ENCODE measurements around the gene KNTC1. TPM values are rescaled to one million over a fixed set of nuclear protein-coding genes. Genes with fewer than 3 reads are reported as not detected.
"Not testable (repeated sequence)": the region's sequence is repeated elsewhere in the genome, so short reads cannot be mapped to it uniquely, and the experiment has no call there.

The KNTC1 gene
- total RNA-seq, 1 donor from 2014 or later: 11.3 TPM

GRCh38 chr12:122505419-122506051, 21.5 kb upstream of the KNTC1 start:
- no peak for DNase-seq (ENCODE audit: low spot score)
- no peak for ATAC-seq
- intact Hi-C loops (cut with DNase I): no loop called here

GRCh38 chr12:122506393-122506938, 20.6 kb upstream of the KNTC1 start:
- ATAC-seq: no peak
- intact Hi-C loops (cut with DNase I): no loop called here
- DNase-seq (ENCODE audit: low spot score): no peak

GRCh38 chr12:122508163-122508562, 18.9 kb upstream of the KNTC1 start:
- DNase-seq (ENCODE audit: low spot score) (no peak), ATAC-seq (no peak)
- intact Hi-C loops (cut with DNase I): no loop called here

- intact Hi-C loops (cut with DNase I); ATAC-seq: not testable (repeated sequence)
Observed at GRCh38 chr12:122513028-122513427, 14.0 kb upstream of the KNTC1 start.

GRCh38 chr12:122513660-122514059, 13.4 kb upstream of the KNTC1 start:
- ATAC-seq (no peak), DNase-seq (ENCODE audit: low spot score) (no peak)
- intact Hi-C loops (cut with DNase I): no loop called here

More at GRCh38 chr12:122513028-122513427, 14.0 kb upstream of the KNTC1 start:
- not testable (repeated sequence) for DNase-seq (ENCODE audit: low spot score)

DNA sequence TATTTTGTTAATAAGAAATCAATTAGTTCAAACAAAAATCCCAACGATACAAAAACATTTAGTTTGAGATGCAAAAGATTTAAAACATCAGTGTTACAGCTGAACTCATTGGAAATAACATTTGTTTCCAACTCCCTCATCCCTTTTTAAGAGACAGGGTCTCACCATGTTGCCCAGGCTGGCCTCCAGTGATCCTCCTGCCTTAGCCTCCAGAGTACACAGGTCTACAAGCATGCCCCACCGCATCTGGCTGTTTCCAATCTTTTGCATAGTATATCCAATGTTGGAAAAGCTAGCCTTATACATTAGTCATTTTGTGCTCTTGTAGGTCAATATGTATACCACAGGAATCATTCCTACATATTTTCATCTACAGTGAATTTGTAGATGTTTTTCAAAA, 11.8 kb upstream of the KNTC1 start:
- DNase-seq (ENCODE audit: low spot score) (no peak), ATAC-seq (no peak)
- intact Hi-C loops (cut with DNase I): no loop called here

- no peak for DNase-seq (ENCODE audit: low spot score)
- intact Hi-C loops (cut with DNase I): no loop called here
- ATAC-seq: no peak
Observed at GRCh38 chr12:122516544-122517361, 10.3 kb upstream of the KNTC1 start.

DNA sequence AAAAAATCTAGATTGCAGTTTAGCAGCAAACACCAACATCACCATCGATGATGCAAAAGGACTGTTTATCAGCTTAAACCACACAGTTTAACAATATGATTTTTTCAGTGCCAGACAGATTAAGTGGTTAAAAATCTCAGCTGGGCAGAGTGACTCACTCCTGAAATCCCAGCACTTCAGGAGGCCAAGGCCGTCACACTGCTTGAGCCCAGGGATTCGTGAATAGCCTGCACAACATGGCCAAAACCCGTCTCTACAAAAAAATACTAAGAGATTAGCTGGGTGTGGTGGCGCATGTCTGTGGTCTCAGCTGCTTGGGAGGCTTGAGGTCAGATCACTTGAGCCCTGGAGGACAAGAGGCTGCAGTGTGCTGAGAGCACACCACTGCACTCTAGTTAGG, 9.2 kb upstream of the KNTC1 start:
- no peak for ATAC-seq
- intact Hi-C loops (cut with DNase I): no loop called here
- no peak for DNase-seq (ENCODE audit: low spot score)

DNA sequence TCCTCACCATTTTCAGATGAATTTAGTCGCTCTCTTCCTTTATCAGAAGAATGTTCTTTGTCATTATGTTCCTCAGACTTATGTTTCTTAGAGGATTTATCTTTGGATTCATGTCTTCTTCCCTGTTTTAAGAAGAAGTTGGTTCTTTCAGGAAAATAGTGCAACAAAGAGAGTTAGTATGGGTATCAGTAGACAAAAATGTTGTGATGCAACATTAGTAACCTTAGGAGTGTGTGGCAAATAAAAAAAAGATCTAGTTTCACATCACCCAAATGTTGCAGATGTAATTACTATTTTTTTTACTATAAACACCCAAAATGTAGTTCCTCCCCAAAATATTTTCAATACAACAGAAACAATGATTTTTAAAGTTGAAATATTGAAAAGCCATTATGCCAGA, 8.1 kb upstream of the KNTC1 start:
- no peak for DNase-seq (ENCODE audit: low spot score)
- intact Hi-C loops (cut with DNase I): no loop called here
- no peak for ATAC-seq

GRCh38 chr12:122519418-122519817, 7.6 kb upstream of the KNTC1 start:
- intact Hi-C loops (cut with DNase I): no loop called here
- ATAC-seq (no peak), DNase-seq (ENCODE audit: low spot score) (no peak)

DNA sequence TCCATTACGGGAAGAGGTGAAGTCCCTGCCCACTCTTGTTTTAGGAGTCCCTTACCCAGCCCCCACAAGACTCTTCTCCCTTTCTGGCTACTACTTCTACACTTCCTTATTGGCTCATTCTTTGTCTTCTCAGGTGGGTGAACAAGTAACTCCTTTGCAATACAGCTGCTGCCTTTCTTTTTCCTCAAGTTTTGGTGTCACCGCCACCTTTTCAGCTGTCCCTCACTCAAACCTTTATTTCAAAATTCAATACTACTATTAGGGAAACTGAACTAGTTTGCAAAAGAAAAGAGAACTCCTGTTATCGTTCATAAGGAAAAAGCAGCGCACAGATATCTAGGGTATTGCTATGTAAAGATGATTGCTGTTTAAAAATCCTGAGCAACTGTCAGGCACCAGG, 6.4 kb upstream of the KNTC1 start:
- DNase-seq (ENCODE audit: low spot score): no peak
- intact Hi-C loops (cut with DNase I): no loop called here

DNA sequence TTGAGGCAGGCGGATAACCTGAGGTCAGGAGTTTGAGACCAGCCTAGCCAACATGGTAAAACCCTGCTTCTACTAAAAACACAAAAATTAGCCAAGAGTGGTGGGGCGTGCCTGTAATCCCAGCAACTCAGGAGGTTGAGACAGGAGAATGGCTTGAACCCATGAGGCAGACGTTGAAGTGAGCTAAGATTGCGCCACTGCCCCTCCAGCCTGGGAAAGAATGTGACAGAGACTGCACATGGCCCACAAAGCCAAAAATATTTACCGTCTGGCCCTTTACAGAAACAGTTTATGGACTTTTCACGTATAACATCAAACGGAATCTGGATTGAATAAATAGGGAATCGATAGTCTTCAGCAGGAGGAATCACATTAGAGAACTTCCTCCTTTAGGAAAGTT, 3.8 kb upstream of the KNTC1 start:
- no peak for DNase-seq (ENCODE audit: low spot score)
- intact Hi-C loops (cut with DNase I): no loop called here
- no peak for ATAC-seq

More for the DNA sequence above, 6.4 kb upstream of the KNTC1 start:
- no peak for ATAC-seq

GRCh38 chr12:122523846-122524718, 3.0 kb upstream of the KNTC1 start:
- ATAC-seq (no peak), DNase-seq (ENCODE audit: low spot score) (no peak)
- intact Hi-C loops (cut with DNase I): no loop called here

- intact Hi-C loops (cut with DNase I): no loop called here
- ATAC-seq (no peak), DNase-seq (ENCODE audit: low spot score) (no peak)
Observed at GRCh38 chr12:122527478-122527944, 462 bp downstream of the KNTC1 start.

GRCh38 chr12:122528582-122528981, 1.5 kb downstream of the KNTC1 start:
- ATAC-seq (no peak), DNase-seq (ENCODE audit: low spot score) (no peak)
- intact Hi-C loops (cut with DNase I): no loop called here

DNA sequence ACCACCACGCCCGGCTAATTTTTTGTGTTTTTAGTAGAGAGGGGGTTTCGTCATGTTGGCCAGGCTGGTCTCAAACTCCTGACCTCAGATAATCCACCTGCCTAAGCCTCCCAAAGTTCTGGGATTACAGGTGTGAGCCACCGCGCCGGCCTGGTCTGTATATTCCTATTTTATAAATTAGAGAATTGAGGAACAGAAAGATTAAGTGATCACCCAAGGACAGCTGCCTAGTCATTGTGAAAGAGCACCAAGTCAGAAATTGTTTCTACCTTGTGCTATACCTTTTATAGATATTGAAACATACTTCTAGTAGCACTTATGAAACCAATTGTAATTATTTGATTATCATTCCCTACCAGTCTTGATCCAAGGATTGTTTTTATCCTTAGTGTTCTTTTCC, 1.9 kb downstream of the KNTC1 start:
- DNase-seq (ENCODE audit: low spot score) (no peak), ATAC-seq (no peak)
- intact Hi-C loops (cut with DNase I): no loop called here

DNA sequence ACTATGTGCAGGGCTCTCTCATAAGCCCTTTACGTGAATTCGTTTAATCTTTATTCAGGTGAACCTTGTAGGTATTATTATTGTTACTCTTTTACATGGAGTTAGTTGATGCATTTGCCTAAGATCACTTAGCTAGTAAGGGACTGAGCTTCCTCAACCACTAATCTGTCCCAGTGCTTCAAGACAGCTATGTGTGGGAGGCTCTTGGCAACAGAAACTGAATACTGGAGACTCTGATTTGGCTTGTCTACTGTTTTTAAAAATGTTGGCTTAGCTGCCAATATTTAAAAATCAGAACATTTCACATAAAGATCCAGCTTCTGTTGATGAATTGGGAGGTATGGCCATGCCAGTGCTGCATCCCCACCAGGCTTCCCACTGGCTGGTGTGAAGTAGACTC, 6.8 kb downstream of the KNTC1 start:
- DNase-seq (ENCODE audit: low spot score) (no peak), ATAC-seq (no peak)
- intact Hi-C loops (cut with DNase I): no loop called here

DNA sequence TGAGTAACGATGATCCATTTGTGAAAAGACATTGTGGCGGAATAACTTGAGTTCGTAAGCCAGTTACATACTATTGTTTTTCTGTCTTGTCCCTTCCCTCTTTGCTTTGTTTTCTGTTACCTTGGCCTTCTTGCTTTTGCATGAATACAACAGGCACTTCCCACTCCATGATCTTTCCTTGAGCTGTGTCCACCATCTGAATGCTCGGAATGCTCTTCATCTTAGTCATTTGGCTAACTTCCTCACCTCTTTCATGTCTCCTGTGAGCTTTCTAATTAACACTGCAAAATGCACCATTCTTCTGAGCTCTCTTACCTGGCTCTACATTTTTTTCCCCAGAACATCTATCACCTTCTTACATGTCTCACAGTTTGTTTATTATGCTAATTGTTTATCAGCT, 10.0 kb downstream of the KNTC1 start:
- intact Hi-C loops (cut with DNase I): no loop called here
- ATAC-seq (no peak), DNase-seq (ENCODE audit: low spot score) (no peak)

DNA sequence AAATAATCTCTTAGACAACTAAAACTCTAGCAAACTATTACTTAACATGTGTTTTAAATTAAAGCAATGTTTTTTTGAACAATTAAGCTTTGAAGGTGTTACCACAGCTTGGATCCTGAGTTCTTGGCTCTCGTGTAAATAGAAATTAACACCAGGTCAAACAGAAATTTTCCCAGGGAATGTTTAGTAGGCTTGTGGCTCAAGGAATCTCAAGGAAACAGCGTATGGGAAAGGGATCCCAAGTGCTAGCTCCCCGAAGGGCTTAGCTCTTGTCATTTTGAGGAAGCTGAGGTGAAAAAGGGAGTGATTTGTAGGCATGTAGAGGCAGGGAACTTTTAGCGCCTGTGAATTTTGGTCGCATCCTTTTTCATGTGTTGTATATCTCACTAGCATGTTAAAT, 11.4 kb downstream of the KNTC1 start:
- no peak for DNase-seq (ENCODE audit: low spot score)
- intact Hi-C loops (cut with DNase I): no loop called here
- no peak for ATAC-seq
